Measurements from ENCODE around the gene DNAH7. TPM values are rescaled to one million over a fixed set of nuclear protein-coding genes. Genes with fewer than 3 reads are reported as not detected.
A peak's percentile ranks its signal among the peaks of the same experiment; 100 is the strongest.

Gene DNAH7
- total RNA-seq, 4 donors from 2014 or later: 1.6 to 5.0 (median 3.0) TPM

GRCh38 chr2:196080526-196080925, 11.9 kb upstream of the DNAH7 start:
- H3K4me1 ChIP-seq: peaks cover 0 to 21% (median 0%) of the 10 kb centered on the region in 4 donors
- H3K27ac ChIP-seq: no peak overlapping the region
- H3K4me3 ChIP-seq: no peak overlapping the region
- TF ChIP-seq EP300 (IDR thresholded peaks at IDR 0.05): no peak
- TF ChIP-seq POLR2A (IDR thresholded peaks at IDR 0.05): no peak
- TF ChIP-seq CTCF (IDR thresholded peaks at IDR 0.05): no peak
- DNase-seq (ENCODE audit: low spot score in 2 of 2): no peak
- H3K36me3 ChIP-seq: no peaks in the 10 kb centered on the region
- no peaks in the 10 kb centered on the region for H3K27me3 ChIP-seq
- H3K9me3 ChIP-seq: no peaks in the 10 kb centered on the region
- 59 to 64% methylated on average over 2 of the region's 2 CpGs for WGBS, 2 donors

GRCh38 chr2:196079052-196079451, 10.4 kb upstream of the DNAH7 start:
- TF ChIP-seq CTCF (IDR thresholded peaks at IDR 0.05) (no peak), EP300 (IDR thresholded peaks at IDR 0.05) (no peak), POLR2A (IDR thresholded peaks at IDR 0.05) (no peak)
- H3K9me3 ChIP-seq: no peaks in the 10 kb centered on the region
- no peaks in the 10 kb centered on the region for H3K36me3 ChIP-seq
- peak overlapping the region in 2 of 4 donors; percentile 13 to 58 for H3K27ac ChIP-seq
- WGBS, 2 donors: 35 to 39% methylated on average over 1 of the region's 1 CpG
- no peak for DNase-seq (ENCODE audit: low spot score in 2 of 2)
- H3K4me1 ChIP-seq: peaks cover 0 to 21% (median 0%) of the 10 kb centered on the region in 4 donors
- no peaks in the 10 kb centered on the region for H3K27me3 ChIP-seq
- H3K4me3 ChIP-seq: no peak overlapping the region

GRCh38 chr2:196077821-196078220, 9.2 kb upstream of the DNAH7 start:
- Histone ChIP-seq H3K4me1 (peaks cover 0 to 21% (median 0%) of the 10 kb centered on the region in 4 donors), H3K27me3 (no peaks in the 10 kb centered on the region), H3K27ac (peak overlapping the region in 2 of 4 donors; percentile 58 to 63), H3K4me3 (no peak overlapping the region), H3K36me3 (no peaks in the 10 kb centered on the region), H3K9me3 (no peaks in the 10 kb centered on the region)
- TF ChIP-seq EP300 (IDR thresholded peaks at IDR 0.05): no peak
- TF ChIP-seq CTCF (IDR thresholded peaks at IDR 0.05): no peak
- no peak for TF ChIP-seq POLR2A (IDR thresholded peaks at IDR 0.05)
- DNase-seq (ENCODE audit: low spot score in 2 of 2): no peak
- WGBS, 2 donors: 25 to 33% methylated on average over 2 of the region's 2 CpGs

- Histone ChIP-seq H3K4me3 (no peak overlapping the region), H3K36me3 (no peaks in the 10 kb centered on the region), H3K4me1 (peaks cover 0 to 21% (median 0%) of the 10 kb centered on the region in 4 donors), H3K27ac (peak overlapping the region in 2 of 4 donors; percentile 58 to 63), H3K27me3 (no peaks in the 10 kb centered on the region), H3K9me3 (no peaks in the 10 kb centered on the region)
- DNase-seq (ENCODE audit: low spot score in 2 of 2): no peak
- 65 to 66% methylated on average over 5 of the region's 5 CpGs for WGBS, 2 donors
- no peak for TF ChIP-seq CTCF (IDR thresholded peaks at IDR 0.05)
- TF ChIP-seq POLR2A (IDR thresholded peaks at IDR 0.05): no peak
- TF ChIP-seq EP300 (IDR thresholded peaks at IDR 0.05): no peak
Observed at GRCh38 chr2:196076778-196077568, 8.3 kb upstream of the DNAH7 start.

- no peaks in the 10 kb centered on the region for H3K36me3 ChIP-seq
- H3K4me1 ChIP-seq: peaks cover 0 to 21% (median 0%) of the 10 kb centered on the region in 4 donors
- H3K9me3 ChIP-seq: no peaks in the 10 kb centered on the region
- DNase-seq (ENCODE audit: low spot score in 2 of 2): no peak
- no peak overlapping the region for H3K27ac ChIP-seq
- H3K4me3 ChIP-seq: no peak overlapping the region
- no peaks in the 10 kb centered on the region for H3K27me3 ChIP-seq
- no peak for TF ChIP-seq EP300 (IDR thresholded peaks at IDR 0.05)
- no peak for TF ChIP-seq POLR2A (IDR thresholded peaks at IDR 0.05)
- no peak for TF ChIP-seq CTCF (IDR thresholded peaks at IDR 0.05)
- WGBS, 2 donors: 0 to 4% methylated on average over 1 of the region's 1 CpG
Observed at GRCh38 chr2:196075196-196075595, 6.6 kb upstream of the DNAH7 start.

All from tibial nerve (tissue), 4 donors.